Middle frontal gyrus (tissue), 1 donor: ENCODE data around the gene VAMP2.

Experiments
- DNase-seq: peaks from one replicate; pipeline ENCODE4 v3.0.0-alpha.2; 2015; ENCODE audit warnings: low spot score; ENCODE audit errors: extremely low spot score

The VAMP2 gene

GRCh38 chr17:8123695-8124349, 38.9 kb downstream of the VAMP2 start, which contains the start of gene HES7:
Gene HES7, minus strand, starts transcription at chr17:8124106. Its CDS starts 22 bp downstream, at chr17:8124084.
- DNase-seq = no peak

- DNase-seq = no peak
Measured at GRCh38 chr17:8122924-8123694, 39.6 kb downstream of the VAMP2 start.

- DNase-seq = no peak
Measured at GRCh38 chr17:8122422-8122923, 40.3 kb downstream of the VAMP2 start.

- peak; percentile 58 for DNase-seq
Measured at GRCh38 chr17:8121681-8122421, 40.9 kb downstream of the VAMP2 start.

- DNase-seq = no peak
Measured at GRCh38 chr17:8121407-8121680, 41.4 kb downstream of the VAMP2 start.

GRCh38 chr17:8120520-8121406, 42.0 kb downstream of the VAMP2 start:
- DNase-seq = peak; percentile 11

GRCh38 chr17:8119581-8120519, 42.9 kb downstream of the VAMP2 start:
- peak; percentile 71 for DNase-seq

- DNase-seq = peak; percentile 78
Measured at GRCh38 chr17:8118769-8119580, 43.8 kb downstream of the VAMP2 start.

- peak; percentile 9 for DNase-seq
Measured at GRCh38 chr17:8117980-8118768, 44.6 kb downstream of the VAMP2 start, which contains the start of gene ALOXE3. Gene ALOXE3, minus strand, starts transcription at chr17:8118514. Its CDS starts 524 bp downstream, at chr17:8117990.

GRCh38 chr17:8117367-8117979, 45.3 kb downstream of the VAMP2 start:
- no peak for DNase-seq

GRCh38 chr17:8116776-8117175, 46.0 kb downstream of the VAMP2 start:
- no peak for DNase-seq

GRCh38 chr17:8110907-8111306, 51.8 kb downstream of the VAMP2 start:
- no peak for DNase-seq

- no peak for DNase-seq
Measured at GRCh38 chr17:8110456-8110804, 52.3 kb downstream of the VAMP2 start.

GRCh38 chr17:8109661-8110455, 52.9 kb downstream of the VAMP2 start:
- no peak for DNase-seq
